Neuronal stem cell (in vitro differentiated cells): ENCODE measurements around the gene CLTCL1.
A peak's percentile ranks its signal among the peaks of the same experiment; 100 is the strongest.

Source experiments
- DNase-seq: peaks from one replicate; pipeline ENCODE4 v3.0.0-alpha.2; 2013; ENCODE audit warnings: low spot score
- H2AFZ ChIP-seq: one replicate; pipeline ENCODE4 v1.6.1; 2013; ENCODE audit warnings: mild to moderate bottlenecking, low read length, inconsistent platforms
- H2AK5ac ChIP-seq: 2 replicates; pipeline ENCODE4 v1.6.1; 2013; ENCODE audit warnings: low read depth, mild to moderate bottlenecking, inconsistent platforms, low read length, moderate library complexity, mixed read lengths
- H2BK120ac ChIP-seq: 2 replicates; pipeline ENCODE4 v1.6.1; 2013; ENCODE audit warnings: low read depth, mild to moderate bottlenecking, inconsistent platforms, low read length, moderate library complexity, mixed read lengths
- H2BK12ac ChIP-seq: one replicate; pipeline ENCODE4 v1.6.1; 2013; ENCODE audit warnings: low read length, inconsistent platforms
- H2BK15ac ChIP-seq: 2 replicates; pipeline ENCODE4 v1.6.1; 2013; ENCODE audit warnings: mild to moderate bottlenecking, low read length, inconsistent platforms, mixed read lengths
- H2BK5ac ChIP-seq: one replicate; pipeline ENCODE4 v1.6.1; 2013; ENCODE audit warnings: inconsistent platforms, mild to moderate bottlenecking, low read length, moderate library complexity
- H3K14ac ChIP-seq: one replicate; pipeline ENCODE4 v1.6.1; 2013; ENCODE audit warnings: low read length, inconsistent platforms
- H3K18ac ChIP-seq: 2 replicates; pipeline ENCODE4 v1.6.1; 2013; ENCODE audit warnings: low read length, inconsistent platforms
- H3K23ac ChIP-seq: 2 replicates; pipeline ENCODE4 v1.6.1; 2013; ENCODE audit warnings: low read depth, mild to moderate bottlenecking, mixed read lengths, low read length, inconsistent platforms; ENCODE audit not compliant: poor library complexity
- H3K27ac ChIP-seq: replicated peaks from 3 replicates; pipeline ENCODE4 v1.5.1; 2013; ENCODE audit warnings: low read length, inconsistent platforms
- H3K27me3 ChIP-seq, 3 experiments: 2 replicates each; pipeline ENCODE4 v1.6.1; 2013; ENCODE audit warnings: low read length in 3 of 3, mild to moderate bottlenecking in 2 of 3, inconsistent platforms in 1 of 3, low read depth in 1 of 3, mixed read lengths in 1 of 3, moderate library complexity in 1 of 3; ENCODE audit not compliant: control insufficient read depth in 3 of 3, insufficient read depth in 3 of 3
- H3K36me3 ChIP-seq, 2 donors: replicated peaks in 1 of 2; 2 replicates each; pipeline ENCODE4 v1.6.1; 2013; ENCODE audit warnings: low read length in 2 of 2; ENCODE audit not compliant: control insufficient read depth in 2 of 2, insufficient read depth in 2 of 2
- H3K4ac ChIP-seq: 2 replicates; pipeline ENCODE4 v1.6.1; 2013; ENCODE audit warnings: inconsistent platforms, mild to moderate bottlenecking, low read length, moderate library complexity
- H3K4me1 ChIP-seq, 2 donors: 1 replicate in 1 of 2; 2 replicates in 1 of 2; pipeline ENCODE4 v1.6.1; 2013; ENCODE audit warnings: low read length in 2 of 2, low read depth in 1 of 2; ENCODE audit not compliant: control insufficient read depth in 2 of 2, insufficient read depth in 1 of 2
- H3K4me2 ChIP-seq: one replicate; pipeline ENCODE4 v1.6.1; 2013; ENCODE audit warnings: mild to moderate bottlenecking, low read length, inconsistent platforms; ENCODE audit not compliant: insufficient read depth, poor library complexity, severe bottlenecking
- H3K4me3 ChIP-seq, 2 donors: 2 replicates each; pipeline ENCODE4 v1.5.1; 2013; ENCODE audit warnings: low read length in 2 of 2, mild to moderate bottlenecking in 2 of 2, inconsistent platforms in 1 of 2, moderate library complexity in 1 of 2
- H3K79me1 ChIP-seq: one replicate; pipeline ENCODE4 v1.6.1; 2013; ENCODE audit warnings: low read depth, mild to moderate bottlenecking, inconsistent platforms, low read length, moderate library complexity
- H3K9ac ChIP-seq: one replicate; pipeline ENCODE4 v1.6.1; 2013; ENCODE audit warnings: mild to moderate bottlenecking, low read depth, low read length, inconsistent platforms; ENCODE audit not compliant: poor library complexity
- H3K9me3 ChIP-seq, 2 donors: replicated peaks in 1 of 2; 2 replicates each; pipeline versions ENCODE3 to v1.6.1; 2013; ENCODE audit warnings: low read length in 2 of 2, mild to moderate bottlenecking in 2 of 2, inconsistent platforms in 1 of 2, low read depth in 1 of 2, mixed read lengths in 1 of 2, moderate library complexity in 1 of 2; ENCODE audit not compliant: control insufficient read depth in 2 of 2, insufficient read depth in 1 of 2
- H4K8ac ChIP-seq: one replicate; pipeline ENCODE4 v1.6.1; 2013; ENCODE audit warnings: low read depth, mild to moderate bottlenecking, inconsistent platforms, low read length, moderate library complexity
- H4K91ac ChIP-seq: one replicate; pipeline ENCODE4 v1.6.1; 2013; ENCODE audit warnings: low read length, low read depth, mild to moderate bottlenecking, inconsistent platforms; ENCODE audit not compliant: poor library complexity
- WGBS, 2 donors: extraction: QIAGEN DNeasy Blood & Tissue Kit; methylation state at CpG; one replicate each; pipeline ENCODE4 v1.1.7; 2013; ENCODE audit warnings: missing lambda C conversion rate in 2 of 2, mixed read lengths in 1 of 2; ENCODE audit not compliant: insufficient read length in 2 of 2, insufficient replicate concordance in 1 of 2; ENCODE audit errors: extremely low coverage in 2 of 2; 5-methylcytosine and 5-hydroxymethylcytosine counted together

The CLTCL1 gene

GRCh38 chr22:19184276-19184997 lies 107.1 kb downstream of the CLTCL1 start:
- Histone ChIP-seq H3K4ac (no peak overlapping the region), H3K79me1 (no peaks in the 10 kb centered on the region), H2BK15ac (no peak overlapping the region), H2BK5ac (no peak overlapping the region), H2AFZ (no peak overlapping the region), H3K18ac (no peak overlapping the region), H3K27me3 (no peaks in the 10 kb centered on the region), H4K8ac (no peak overlapping the region), H3K4me3 (no peak overlapping the region), H3K9ac (no peak overlapping the region), H2AK5ac (no peak overlapping the region), H3K14ac (no peak overlapping the region), H2BK120ac (no peak overlapping the region), H3K27ac (no peak overlapping the region), H3K9me3 (peaks cover 0 to 1% of the 10 kb centered on the region in 2 donors), H4K91ac (no peak overlapping the region), H3K4me2 (no peak overlapping the region), H3K4me1 (peaks cover 6% of the 10 kb centered on the region in 2 donors), H3K36me3 (peaks cover 0 to 2% of the 10 kb centered on the region in 2 donors), H2BK12ac (no peak overlapping the region), H3K23ac (peak overlapping the region; percentile 25)
- no peak for DNase-seq
- no CpG with 5 or more reads among the region's 20 CpGs for WGBS, 2 donors

DNA sequence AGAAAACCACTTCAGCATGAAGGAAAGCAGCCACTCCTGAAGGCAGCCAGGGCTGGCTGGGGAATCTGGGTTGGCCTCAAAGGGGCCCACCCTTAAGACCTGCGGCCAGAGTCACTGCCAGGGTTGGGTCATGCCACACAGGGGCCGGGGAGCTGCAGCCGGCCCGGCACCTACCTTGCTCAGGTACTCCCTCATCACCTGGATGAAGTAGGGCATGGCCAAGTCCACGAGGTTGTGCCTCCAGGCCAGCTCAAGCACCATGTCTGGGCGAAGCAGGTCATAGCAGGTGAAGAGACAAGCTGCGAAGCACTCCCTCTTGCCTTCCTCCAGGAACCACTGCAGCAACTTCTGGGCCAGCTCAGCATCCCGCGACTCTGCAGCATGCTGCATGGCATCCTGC lies 108.3 kb downstream of the CLTCL1 start:
- no peak overlapping the region for H2BK15ac ChIP-seq
- H2AK5ac ChIP-seq = peak overlapping the region; percentile 19
- no peak overlapping the region for H4K91ac ChIP-seq
- DNase-seq = no peak
- no peaks in the 10 kb centered on the region for H3K79me1 ChIP-seq
- H3K4me3 ChIP-seq = peak overlapping the region in 1 of 2 donors; percentile 38
- H3K4me1 ChIP-seq = peaks cover 6% of the 10 kb centered on the region in 2 donors
- H3K4ac ChIP-seq = no peak overlapping the region
- no peak overlapping the region for H2BK12ac ChIP-seq
- no peak overlapping the region for H3K9ac ChIP-seq
- H2BK5ac ChIP-seq = no peak overlapping the region
- H3K18ac ChIP-seq = no peak overlapping the region
- no peak overlapping the region for H3K14ac ChIP-seq
- peak overlapping the region; percentile 52 for H3K23ac ChIP-seq
- peaks cover 0 to 2% of the 10 kb centered on the region in 2 donors for H3K36me3 ChIP-seq
- H3K27me3 ChIP-seq = no peaks in the 10 kb centered on the region
- no peak overlapping the region for H4K8ac ChIP-seq
- no CpG with 5 or more reads among the region's 9 CpGs for WGBS, 2 donors
- H2AFZ ChIP-seq = no peak overlapping the region
- H3K27ac ChIP-seq = no peak overlapping the region
- no peak overlapping the region for H3K4me2 ChIP-seq
- H2BK120ac ChIP-seq = no peak overlapping the region
- peaks cover 0 to 1% of the 10 kb centered on the region in 2 donors for H3K9me3 ChIP-seq

DNA sequence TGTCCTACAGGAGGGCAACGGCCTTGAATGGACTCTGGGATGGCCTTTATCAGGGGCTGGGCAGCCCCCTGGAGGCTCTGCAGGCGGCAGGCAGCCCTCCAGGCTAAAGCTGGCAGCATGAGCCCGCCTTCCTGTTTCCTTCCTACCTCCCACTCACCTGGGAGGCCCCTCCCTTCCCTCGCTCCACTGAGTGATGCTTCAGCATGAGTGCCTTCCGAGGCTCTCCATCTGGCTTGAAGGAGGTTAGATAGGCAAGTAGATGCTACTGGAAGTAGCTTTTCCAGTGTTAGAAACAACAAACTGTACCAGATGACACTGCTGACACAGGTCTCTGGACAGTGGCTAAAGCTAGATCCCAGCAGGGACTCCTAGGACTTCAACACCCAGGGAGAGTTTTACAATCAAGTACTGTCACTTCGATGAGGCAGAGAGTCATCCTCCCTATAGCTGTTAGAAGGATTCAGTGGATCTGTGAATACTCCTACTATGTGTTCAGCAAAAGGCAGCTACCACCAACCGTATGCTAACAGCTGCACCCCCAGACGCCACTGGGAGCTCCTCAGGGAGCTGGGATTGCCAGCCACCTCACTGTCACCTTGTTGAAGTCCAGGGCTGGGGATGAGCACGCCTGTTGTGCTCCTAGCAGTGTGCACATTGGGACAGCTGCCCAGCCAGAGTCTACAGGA lies 108.9 kb downstream of the CLTCL1 start:
- Histone ChIP-seq H2BK12ac (no peak overlapping the region), H3K79me1 (peaks cover 3% of the 10 kb centered on the region), H4K8ac (no peak overlapping the region), H2AK5ac (peak overlapping the region; percentile 50), H2BK15ac (no peak overlapping the region), H3K4me1 (peaks cover 6 to 7% of the 10 kb centered on the region in 2 donors), H3K36me3 (peaks cover 0 to under 1% of the 10 kb centered on the region in 2 donors), H3K9me3 (peaks cover 0 to 1% of the 10 kb centered on the region in 2 donors), H3K4me3 (peak overlapping the region in 1 of 2 donors; percentile 63), H3K14ac (no peak overlapping the region), H3K9ac (peak overlapping the region; percentile 83), H3K27me3 (no peaks in the 10 kb centered on the region), H3K23ac (peak overlapping the region; percentile 60), H2BK120ac (no peak overlapping the region), H3K18ac (peak overlapping the region; percentile 35), H3K27ac (no peak overlapping the region), H2AFZ (no peak overlapping the region), H4K91ac (no peak overlapping the region), H3K4ac (no peak overlapping the region), H2BK5ac (no peak overlapping the region), H3K4me2 (no peak overlapping the region)
- no CpG with 5 or more reads among the region's 9 CpGs for WGBS, 2 donors
- DNase-seq = no peak

DNA sequence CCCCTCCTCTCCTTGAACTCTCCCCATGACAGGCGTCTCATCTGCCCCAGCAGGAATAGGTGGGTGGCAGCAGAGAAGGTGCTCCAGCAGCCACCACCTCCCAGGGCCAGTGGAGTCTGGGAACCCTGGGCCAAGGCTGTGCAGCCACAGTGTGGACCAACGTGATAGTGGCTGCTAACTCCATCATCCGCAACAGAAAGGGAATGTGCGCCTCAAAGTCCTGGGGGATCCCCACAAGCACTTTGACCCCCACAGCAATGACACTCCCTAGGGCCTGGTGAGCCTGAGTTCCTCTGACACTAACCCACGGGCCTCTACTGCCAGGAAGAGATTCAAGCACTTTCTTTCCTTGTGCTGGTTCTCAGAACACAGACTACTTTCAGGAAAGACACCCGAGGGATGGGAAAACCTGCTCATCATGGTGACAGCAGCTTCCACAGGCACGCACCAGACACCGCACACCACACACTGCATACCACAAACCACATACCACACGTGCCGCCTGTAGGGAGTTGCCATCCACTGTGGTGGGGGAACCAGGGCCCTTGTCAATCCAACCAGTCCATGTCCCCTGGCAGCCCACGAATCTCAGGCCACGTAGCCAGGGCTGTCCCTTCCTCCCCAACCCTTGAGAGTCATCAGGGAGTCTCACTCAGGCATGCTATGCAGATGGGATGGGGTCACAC lies 109.6 kb downstream of the CLTCL1 start:
- H4K8ac ChIP-seq = no peak overlapping the region
- no CpG with 5 or more reads among the region's 12 CpGs for WGBS, 2 donors
- peaks cover 12 to 13% of the 10 kb centered on the region in 2 donors for H3K4me1 ChIP-seq
- no peak overlapping the region for H4K91ac ChIP-seq
- H2AFZ ChIP-seq = no peak overlapping the region
- H3K27me3 ChIP-seq = no peaks in the 10 kb centered on the region
- H3K4me3 ChIP-seq = peak overlapping the region in 1 of 2 donors; percentile 63
- H3K27ac ChIP-seq = no peak overlapping the region
- peak overlapping the region; percentile 83 for H3K9ac ChIP-seq
- peaks cover 0 to 1% of the 10 kb centered on the region in 2 donors for H3K9me3 ChIP-seq
- DNase-seq = no peak
- no peak overlapping the region for H3K4ac ChIP-seq
- peak overlapping the region; percentile 35 for H3K18ac ChIP-seq
- H2BK5ac ChIP-seq = no peak overlapping the region
- H2BK120ac ChIP-seq = no peak overlapping the region
- peak overlapping the region; percentile 60 for H3K23ac ChIP-seq
- H2BK15ac ChIP-seq = no peak overlapping the region
- no peak overlapping the region for H2BK12ac ChIP-seq
- H3K14ac ChIP-seq = no peak overlapping the region
- no peak overlapping the region for H3K4me2 ChIP-seq
- H3K79me1 ChIP-seq = peaks cover 6% of the 10 kb centered on the region
- H2AK5ac ChIP-seq = peak overlapping the region; percentile 50
- H3K36me3 ChIP-seq = peaks cover 3 to 7% of the 10 kb centered on the region in 2 donors
